HG02610 (cell line): ENCODE data around the gene TBC1D22A.
"Not testable (repeated sequence)": the region's sequence is repeated elsewhere in the genome, so short reads cannot be mapped to it uniquely, and the experiment has no call there.

Experiments
- ATAC-seq: cut with Tn5 transposase; IDR thresholded peaks from one replicate; pipeline ENCODE4 v1.9.1; 2021; ENCODE audit warnings: mild to moderate bottlenecking, moderate library complexity; ENCODE audit not compliant: unreplicated experiment

TBC1D22A gene

DNA sequence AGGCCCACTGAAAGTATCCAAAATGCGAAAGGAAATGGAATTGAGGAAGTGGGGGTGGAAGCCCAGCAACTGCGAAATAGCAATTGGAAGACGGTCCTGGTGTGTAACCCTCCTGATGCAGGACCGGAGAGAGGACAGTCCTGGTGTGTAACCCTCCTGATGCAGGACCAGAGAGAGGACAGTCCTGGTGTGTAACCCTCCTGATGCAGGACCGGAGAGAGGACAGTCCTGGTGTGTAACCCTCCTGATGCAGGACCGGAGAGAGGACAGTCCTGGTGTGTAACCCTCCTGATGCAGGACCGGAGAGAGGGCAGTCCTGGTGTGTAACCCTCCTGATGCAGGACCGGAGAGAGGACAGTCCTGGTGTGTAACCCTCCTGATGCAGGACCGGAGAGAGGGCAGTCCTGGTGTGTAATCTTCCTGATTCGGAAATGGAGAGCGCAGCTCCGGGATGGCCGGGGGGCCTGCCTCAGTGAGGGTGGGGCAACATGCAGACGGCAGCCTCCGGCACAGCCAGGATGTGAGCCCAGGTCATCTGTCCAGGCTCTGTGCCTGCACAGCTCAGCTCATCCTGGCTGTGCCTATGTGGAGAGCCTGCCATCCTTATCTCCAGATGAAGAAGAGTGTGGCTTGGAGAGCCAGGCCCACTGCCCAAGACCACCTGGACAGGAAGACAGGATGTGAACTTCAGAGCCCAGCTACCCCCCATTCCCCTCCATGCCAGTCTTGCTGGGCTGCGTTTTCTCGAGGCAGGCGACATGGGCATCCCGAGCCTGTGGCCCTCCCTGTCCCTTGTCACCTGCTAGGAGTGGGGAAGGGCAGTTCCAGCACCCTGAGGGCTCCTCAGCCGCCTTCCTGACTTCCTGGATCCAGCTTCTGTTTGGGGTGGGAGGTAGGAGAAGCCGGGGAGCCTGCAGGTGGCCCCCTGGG lies 408.3 kb downstream of the TBC1D22A start:
- ATAC-seq = not testable (repeated sequence)

DNA sequence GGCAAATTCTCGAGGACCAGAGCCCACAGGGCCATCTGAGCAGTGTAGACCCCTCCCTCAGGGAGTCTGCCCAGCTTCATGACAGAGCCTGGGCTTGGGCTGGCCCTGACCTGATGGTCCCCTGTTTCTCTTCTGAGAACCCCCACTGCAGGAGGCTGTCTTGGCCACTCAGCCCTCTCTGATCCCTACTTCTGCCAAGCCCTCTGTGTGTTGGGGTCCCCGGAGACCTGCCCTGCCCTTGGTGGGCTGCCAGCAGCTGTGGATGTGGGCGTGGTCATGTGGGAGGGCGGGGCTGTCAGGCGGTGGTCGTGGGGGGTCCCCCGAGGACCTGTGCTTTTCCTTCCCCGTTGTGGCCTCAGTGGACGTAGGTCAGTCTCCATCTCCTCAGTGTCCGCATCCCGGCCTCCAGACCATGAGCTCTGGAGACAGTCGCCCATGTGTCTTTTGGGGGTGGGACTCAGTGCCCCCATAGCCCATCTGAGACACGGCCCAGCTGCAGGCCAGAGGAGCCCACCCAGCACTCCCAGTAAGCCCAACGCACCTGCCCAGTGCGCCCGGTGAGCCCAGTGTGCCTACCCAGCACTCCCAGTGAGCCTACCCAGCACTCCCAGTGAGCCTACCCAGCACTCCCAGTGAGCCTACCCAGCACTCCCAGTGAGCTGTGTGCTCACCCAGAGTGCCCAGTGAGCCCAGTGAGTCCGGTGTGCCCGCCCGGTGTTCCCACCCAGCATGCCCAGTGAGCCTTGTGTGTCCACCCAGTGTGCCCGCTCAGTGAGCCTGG lies 409.2 kb downstream of the TBC1D22A start:
- no peak for ATAC-seq

DNA sequence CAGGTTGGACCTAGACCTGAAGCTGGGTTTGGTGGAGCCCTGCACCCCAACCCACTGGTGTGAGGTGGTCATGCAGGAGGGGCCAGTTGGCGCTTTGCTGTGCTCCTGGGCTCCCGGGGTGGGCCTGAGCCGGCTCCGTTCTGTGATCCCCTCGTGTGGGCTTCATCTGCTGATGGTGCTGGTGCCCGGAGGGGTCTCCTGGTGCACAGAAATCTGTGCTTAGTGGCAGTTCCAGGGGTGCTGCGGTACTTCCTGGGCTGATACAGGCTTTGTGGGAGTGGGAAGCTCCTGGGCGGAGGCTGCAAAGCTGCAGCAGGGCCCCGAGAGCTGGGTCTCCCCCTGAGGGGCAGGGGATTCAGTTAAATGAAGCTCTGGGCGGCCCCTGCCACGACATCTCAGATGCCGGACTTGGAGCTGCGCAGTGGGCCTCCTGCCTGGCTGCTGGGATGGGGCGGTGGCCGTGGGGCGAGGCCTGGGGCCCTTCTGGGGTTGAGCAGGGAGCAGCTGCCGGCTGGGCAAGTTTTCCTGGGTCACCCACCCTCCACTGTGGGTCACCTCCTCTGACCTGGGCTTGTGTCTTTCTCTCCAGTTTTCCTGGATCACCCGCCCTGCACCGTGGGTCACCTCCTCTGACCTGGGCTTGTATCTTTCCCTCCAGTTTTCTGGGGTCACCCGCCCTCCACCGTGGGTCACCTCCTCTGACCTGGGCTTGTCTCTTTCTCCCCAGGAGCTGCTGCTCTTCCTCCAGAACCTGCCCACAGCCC lies 410.5 kb downstream of the TBC1D22A start:
- no peak for ATAC-seq

DNA sequence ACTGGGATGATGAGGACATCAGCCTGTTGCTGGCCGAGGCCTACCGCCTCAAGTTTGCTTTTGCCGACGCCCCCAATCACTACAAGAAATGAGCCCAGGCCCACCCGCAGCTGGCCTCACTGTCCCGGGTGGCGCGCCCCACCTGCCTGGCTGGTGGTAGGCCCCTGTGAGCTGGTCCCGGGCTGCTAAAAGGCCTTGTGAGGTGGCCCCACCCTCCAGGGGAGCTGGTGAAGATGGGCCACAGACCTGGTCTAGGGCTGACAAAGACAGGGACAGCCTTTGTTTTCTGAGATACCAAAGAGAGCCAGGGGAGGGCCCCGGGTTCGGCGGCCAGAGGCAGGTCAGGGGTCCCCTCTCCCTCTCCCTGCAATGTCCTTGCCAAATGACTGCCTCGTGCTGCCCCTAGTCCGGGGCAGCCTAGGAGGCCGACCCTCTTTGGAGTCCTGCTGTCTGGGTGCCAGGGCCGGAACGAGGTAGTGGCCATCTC lies 411.1 kb downstream of the TBC1D22A start:
- no peak for ATAC-seq

DNA sequence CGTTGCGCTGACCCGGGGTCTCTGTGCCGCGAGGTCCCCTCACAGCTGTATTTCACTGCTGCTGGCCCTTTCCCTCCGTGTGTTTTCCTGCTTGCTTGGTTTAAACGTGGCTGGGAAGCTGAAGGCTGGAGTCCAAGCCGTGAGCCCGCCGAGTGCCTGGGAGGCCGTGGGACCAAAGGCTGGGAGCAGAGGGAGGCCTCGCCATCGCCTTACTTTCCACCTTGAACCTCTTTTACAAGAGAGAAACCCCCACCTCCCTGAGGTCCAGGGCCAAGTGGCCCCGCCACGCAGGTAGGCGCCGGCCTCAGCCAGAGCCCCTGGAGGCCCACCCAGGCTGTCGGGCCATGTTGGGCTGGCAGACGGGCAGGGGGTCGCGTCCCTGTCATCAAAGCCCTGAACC lies 411.6 kb downstream of the TBC1D22A start:
- no peak for ATAC-seq

DNA sequence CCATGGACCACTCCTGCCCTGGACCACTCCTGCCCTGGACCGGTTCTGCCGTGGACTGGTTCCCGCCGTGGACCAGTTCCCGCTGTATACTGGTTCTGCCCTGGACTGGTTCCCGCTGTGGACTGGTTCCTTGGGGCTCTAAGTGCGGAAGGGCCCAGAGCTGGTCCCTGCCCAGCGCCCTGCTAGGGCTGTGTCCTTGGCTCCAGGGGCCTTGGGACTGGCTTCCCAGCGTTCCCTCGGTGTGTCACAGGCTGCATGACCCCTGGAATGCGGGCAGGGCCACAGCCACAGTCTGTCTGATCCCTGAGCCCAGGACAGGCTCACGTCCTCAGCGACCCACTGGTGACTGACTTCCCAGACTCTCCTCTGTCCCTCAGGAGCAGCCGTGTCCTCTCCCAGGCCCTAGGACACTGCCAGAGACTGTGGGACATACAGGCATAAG lies 412.2 kb downstream of the TBC1D22A start:
- ATAC-seq = no peak

DNA sequence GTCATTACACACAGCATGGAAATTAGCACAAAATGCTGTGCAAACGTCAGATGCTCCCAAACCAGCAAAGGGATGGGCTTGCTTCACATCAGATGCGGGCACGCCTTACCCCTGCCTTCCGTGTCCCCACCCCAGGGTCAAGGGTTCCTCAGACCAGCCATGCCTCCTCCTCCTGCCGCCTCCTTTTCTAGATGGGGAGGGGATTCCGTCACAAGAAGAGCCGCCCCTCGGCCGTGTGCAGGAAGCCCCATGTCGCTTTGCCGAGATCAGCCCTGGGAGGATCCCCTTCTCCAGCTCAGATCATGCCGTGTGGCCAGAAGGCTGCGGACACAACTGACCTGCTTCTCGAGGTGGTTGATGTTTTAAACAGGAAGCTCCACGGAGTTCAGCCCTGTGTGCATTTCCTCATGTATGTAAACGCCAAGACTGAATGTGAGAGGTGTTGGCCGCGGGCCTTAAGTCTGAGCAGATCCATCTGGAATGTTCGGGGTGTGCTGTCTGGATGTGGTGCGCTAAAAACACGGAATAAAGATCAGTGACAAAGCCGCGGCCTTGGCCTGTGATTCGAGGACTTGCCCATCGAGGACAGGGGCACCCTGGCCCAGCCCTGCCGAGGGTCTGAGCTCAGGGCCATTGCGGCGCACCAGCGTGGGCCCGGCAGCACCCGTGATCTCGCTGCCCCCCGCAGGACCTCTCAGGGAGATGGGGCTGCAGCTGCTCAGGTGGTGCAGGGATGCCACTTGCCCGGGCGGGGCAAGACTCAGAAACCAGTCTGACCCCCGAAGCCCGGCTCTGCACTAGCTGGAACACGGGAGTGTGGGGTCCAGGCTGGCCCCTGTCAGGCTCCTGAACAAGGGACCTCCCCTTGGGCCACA lies 412.9 kb downstream of the TBC1D22A start:
- no peak for ATAC-seq

DNA sequence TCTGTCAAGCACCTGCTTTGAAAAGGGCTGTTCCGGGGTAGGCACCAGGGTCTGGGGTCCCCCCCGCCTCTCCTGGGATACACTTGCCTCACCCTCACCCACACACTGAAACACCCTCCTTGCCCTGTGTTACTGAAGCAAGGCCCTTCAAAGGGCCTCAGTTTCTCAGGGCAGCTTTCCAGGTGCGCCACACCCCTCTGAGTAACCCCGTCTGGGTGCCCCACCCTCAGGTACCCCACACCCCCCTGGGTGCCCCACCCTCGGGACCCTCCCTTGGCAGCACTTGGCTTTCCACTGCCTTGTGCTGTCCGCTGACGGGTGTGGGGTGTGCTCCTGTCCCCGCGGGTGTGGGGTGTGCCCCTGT lies 413.6 kb downstream of the TBC1D22A start:
- no peak for ATAC-seq

DNA sequence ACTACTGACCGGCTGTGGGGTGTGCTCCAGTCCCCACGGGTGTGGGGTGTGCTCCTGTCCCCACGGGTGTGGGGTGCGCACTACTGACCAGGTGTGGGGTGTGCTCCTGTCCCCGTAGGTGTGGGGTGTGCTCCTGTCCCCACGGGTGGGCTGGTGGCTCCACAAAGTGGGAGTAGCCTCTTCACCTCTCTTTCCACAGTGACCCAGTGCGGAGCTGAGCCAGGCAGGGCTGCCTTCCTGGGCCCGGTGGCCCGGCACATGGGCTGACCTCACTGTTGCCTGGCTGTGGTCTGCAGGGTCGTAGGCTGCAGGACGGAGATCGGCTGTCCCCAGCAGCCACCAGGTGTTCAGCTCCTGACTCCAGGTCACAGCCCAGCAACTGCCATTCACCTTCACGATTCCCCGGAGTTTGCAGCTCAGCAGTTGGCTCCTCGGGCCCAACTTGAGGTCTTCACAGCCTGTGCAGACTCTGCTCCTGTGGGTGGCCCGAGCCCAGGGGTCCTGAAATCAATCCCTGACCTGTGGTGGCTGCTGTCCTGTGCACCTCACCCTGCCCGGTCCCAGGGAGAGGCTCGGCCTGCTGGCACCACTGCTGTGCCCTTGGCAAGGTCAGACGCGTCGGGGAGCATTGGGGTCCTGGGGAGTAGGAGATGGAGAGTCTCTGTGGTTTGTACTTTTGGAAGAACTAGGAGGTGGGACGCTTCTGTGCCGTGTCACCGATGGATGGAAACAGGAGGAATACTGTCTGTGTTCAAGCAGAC lies 414.3 kb downstream of the TBC1D22A start:
- no peak for ATAC-seq

DNA sequence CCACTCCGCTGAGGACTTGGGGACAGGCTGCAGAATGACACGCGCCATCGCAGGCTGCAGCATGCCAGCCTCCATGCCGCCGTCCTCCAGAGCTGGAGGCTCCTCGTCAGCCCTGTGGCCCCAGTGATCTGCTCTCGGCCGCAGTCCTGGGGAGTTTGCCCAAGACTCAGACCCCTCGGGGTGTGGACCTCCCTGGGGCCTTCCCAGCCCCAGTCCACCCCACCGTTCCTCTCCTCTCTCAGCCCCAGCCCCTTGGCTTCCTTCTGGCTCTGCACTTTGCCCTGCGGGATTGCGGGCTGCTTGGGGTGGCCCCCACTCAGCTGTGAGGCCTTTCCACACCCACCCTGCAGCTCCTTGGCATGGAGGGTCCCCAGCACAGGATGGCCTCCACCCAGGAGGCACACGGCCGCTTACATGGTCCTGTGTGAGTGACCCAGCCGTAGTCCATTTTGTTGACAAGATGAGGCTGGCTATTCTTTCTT lies 414.9 kb downstream of the TBC1D22A start:
- ATAC-seq = no peak

DNA sequence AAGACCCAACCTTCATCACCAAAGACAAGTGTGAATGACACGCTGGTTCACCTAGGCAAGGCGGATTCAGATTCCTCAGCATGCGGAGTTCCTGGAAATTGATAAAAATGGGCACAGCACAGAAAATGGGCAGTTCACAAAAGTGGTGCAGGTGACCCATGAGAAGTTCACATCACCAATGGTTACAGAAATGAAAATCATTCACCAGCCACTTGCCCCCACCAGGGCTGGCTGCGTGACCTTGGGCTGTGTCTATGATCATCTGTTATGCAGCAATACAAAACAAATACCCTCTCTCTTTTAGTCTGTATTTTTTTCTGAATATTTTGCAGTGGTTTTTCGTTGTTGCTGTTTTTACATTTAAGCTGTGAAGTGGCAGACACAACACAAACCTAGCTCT lies 415.9 kb downstream of the TBC1D22A start:
- no peak for ATAC-seq

DNA sequence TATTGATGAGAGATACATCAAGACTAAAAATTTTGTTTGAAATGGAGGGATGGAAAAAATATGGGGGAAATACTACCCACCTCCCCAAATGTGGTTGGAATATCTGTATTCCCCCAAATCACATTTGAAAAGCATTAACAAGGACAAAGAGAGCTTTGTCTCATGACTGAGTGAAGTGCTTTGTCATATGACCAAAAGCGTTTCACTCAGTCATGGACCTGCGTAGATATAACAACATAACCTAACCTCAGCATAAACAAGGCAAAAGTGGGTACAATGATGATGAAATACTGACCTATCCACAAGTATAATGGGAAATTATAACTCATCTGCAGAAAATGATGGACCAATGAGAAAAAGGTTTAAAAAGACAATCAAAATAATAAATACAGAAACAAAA lies 418.3 kb downstream of the TBC1D22A start:
- no peak for ATAC-seq

DNA sequence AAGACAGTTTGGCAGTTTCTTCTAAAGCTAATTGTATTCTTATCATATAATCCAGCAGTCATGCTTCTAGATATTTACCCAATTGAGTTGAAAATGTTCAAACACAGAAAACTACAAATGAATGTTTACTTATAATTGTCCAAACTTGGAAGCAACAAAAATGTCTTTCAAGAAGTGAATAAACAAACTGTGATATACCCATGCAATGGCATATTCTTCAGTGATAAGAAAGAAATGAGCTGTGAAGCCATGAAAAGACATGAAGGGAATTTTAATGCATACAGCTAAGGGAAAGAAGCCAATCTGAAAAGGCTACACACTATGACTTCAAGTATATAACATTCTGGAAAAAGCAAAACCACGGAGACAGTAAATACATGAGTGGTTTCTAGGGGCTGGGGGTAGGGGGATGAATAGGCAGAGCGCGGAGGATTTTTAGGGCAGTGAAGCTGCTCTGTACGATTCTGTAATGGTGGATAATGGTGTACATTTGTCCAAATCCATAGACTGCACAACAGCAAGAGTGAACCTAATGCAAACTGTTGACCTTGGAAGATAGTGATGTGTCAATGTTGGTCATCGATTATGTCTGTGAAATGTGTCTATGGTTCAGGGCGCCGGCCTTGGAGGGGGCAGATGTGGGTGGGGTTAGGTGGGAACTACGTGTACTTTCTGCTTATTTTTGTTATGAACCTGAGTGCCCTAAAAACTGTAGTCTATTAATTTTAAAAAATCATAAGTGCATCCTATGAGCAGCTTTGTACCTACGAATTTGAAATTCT lies 424.9 kb downstream of the TBC1D22A start:
- no peak for ATAC-seq

DNA sequence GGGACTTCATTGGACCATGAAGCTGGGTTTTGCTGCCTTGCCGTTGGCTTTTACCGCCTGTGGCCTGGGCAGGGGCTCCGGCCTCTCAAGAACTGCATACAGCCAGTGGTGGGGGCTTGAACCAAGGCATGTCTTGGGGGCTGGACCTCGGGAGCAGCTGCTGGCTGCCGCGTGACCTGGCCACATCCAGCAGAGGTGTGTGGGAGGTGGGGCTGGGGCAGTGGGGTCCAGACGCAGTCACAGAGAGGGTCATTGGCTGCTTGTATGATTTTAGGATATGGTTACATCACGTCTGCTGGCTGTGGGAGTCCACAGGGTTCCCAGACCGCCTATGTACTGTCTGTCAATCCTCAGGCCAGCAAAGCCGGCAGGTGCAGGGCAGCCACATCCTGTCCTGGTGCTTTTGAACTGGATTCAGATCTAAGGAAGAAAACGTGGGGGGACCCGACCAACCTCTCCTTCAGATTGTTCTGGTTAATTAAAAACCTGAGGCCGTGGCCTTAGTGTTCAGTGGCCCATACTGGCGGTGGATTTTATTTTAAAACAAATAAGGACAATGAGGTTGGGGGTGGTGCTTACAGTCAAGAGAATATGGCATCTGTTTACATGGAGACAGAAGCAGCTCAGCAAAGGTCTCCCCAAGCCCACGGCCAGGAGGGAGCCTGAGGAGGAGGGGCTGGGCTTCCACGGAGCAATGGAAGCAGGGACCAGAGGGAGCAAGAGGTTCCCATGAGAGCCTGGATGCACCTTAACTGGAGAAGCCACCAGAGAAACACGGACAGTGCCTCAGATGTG lies 426.0 kb downstream of the TBC1D22A start:
- no peak for ATAC-seq

DNA sequence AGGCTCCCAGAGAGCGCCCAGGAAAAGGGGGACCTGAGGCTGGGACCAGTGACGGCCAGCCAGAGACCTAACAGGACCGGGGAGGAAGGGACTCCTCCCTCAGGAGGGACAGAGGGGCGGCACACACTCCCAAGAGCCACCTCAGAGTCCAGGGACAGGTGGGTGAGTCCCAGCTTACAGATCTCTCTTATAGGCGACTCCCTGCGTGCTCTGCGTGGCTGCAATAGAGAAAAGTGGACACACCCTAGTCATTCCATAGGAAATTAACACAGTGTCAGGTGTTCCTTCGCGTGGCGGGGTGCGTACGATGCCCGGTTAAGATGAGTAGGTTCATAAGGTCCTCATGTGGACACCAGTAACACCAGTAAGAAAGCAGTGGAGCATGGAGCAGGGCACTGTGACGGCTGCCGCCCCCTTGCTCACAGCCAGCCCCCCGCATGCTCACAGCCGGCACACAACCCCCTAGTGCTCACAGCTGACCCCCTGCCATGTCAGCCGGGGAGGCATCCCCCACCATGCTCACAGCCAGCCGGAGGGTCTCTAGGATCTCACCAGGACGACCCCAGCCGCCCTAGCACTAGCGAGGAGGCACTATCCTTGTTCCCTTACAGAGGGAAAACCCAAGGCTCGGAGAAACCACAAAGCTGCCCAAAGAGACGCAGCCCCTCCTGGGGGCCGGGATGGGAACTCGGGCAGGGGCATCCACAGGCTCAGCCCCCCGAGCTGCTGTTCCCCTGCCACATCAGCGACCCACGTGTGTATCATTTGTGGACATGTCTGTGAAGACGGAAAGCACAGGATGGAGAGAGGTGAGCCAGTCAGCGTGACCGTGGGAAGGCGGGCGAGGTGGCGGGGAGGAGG lies 426.8 kb downstream of the TBC1D22A start:
- ATAC-seq = no peak

DNA sequence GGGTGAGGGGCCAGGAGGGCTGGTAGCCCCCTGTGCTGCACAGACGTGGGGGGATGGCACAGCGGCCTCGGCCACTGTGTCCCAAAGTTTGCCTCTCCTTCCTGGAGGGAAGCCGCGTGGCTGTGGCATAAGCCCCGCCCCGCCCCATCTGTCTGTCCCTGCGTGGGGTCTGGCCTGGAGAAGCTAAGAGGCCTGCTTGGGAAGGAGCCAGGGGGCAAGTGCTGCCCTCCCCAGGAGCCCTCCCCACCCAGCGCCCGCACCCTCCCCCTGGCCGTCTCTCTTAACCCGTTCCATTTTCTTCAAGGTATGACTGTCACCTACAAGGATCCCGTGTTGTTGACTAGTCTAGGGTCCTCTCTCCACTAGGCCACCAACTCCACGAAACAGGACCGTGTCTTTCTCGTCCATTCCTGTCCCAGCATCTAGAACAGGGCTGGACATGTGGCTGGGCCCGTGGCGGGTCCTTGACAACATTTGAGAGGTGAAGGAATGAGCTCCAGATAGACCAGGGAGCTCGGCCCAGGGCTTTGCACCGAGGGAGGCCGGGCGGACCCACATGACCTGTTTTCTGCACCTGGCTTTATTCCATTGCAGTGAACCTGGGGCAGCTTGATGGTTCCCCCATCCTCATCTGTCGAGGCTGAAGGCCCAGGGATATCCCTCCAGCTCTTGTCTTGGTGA lies 428.0 kb downstream of the TBC1D22A start:
- ATAC-seq = no peak
